Lower leg skin (tissue), 4 donors: ENCODE results near the gene ADAMTSL2. TPM values are rescaled to one million over a fixed set of nuclear protein-coding genes. Genes with fewer than 3 reads are reported as not detected.

Experiments
- DNase-seq, 2 donors: peaks; one replicate each; pipeline ENCODE4 v3.0.0-alpha.2; 2019; ENCODE audit warnings: low spot score in 2 of 2
- H3K4me3 ChIP-seq: fragments of 200-600 bp; sonication (generic); 2 replicates; pipeline ENCODE4 v1.5.1; 2017; ENCODE audit warnings: mild to moderate bottlenecking, low read depth; ENCODE audit not compliant: poor library complexity, severe bottlenecking
- POLR2A ChIP-seq, 2 donors: fragments of 450-650 bp; IDR thresholded peaks; one replicate each; pipeline ENCODE4 v1.6.1; 2016 to 2017; ENCODE audit warnings: antibody characterized with exemption in 2 of 2, mild to moderate bottlenecking in 1 of 2, moderate library complexity in 1 of 2
- WGBS, 2 donors: methylation state at CpG; one replicate each; pipeline ENCODE4 v1.1.5; 2018; 5-methylcytosine and 5-hydroxymethylcytosine counted together
- intact Hi-C: fragments of 100-400 bp; cut with DNase I; formaldehyde crosslinking; loops from one replicate; pipeline ENCODE4 v1.15.0; 2023; ENCODE audit warnings: low total_unique reads
- total RNA-seq, 4 donors: library from RNA; depleted of rRNA; stranded (reverse); fragments of >200 nt; gene quantifications; one replicate each; pipeline ENCODE4 v1.1.0, GENCODE V29; 2016
- TF ChIP-seq, protein P1 (sequence below), 3 donors: fragments of 450-650 bp; IDR thresholded peaks; one replicate each; pipeline ENCODE4 v1.5.1; 2016; ENCODE audit warnings: antibody characterized with exemption in 3 of 3, mild to moderate bottlenecking in 3 of 3, moderate library complexity in 2 of 3

Gene ADAMTSL2
- total RNA-seq, 4 donors from 2014 or later: 0.08 to 1.5 (median 0.32) TPM; not detected in 1

DNA sequence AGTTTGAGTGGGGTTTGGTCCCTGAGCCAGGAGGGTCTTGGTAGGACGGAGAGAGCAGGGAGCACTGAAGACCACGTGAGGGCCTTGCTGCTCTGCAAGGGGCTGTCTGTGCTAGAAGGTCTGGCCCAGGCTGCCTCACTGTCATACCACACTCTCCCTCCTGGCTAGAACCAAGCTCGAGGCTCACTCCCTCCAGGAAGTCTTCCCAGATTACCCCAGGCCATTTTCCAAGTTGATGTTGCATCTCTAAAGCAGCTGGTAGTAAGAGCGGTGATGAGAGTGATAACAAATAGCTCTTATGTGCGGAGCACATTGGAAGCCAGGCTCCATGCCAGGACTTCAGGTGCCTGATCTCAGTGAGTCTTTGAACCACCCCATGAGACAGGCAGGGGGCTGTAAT, 16.3 kb upstream of the ADAMTSL2 start:
- 77 to 83% methylated on average over 5 of the region's 5 CpGs for WGBS, 2 donors
- no peak for TF ChIP-seq POLR2A (IDR thresholded peaks at IDR 0.05)
- TF ChIP-seq, protein P1, sequence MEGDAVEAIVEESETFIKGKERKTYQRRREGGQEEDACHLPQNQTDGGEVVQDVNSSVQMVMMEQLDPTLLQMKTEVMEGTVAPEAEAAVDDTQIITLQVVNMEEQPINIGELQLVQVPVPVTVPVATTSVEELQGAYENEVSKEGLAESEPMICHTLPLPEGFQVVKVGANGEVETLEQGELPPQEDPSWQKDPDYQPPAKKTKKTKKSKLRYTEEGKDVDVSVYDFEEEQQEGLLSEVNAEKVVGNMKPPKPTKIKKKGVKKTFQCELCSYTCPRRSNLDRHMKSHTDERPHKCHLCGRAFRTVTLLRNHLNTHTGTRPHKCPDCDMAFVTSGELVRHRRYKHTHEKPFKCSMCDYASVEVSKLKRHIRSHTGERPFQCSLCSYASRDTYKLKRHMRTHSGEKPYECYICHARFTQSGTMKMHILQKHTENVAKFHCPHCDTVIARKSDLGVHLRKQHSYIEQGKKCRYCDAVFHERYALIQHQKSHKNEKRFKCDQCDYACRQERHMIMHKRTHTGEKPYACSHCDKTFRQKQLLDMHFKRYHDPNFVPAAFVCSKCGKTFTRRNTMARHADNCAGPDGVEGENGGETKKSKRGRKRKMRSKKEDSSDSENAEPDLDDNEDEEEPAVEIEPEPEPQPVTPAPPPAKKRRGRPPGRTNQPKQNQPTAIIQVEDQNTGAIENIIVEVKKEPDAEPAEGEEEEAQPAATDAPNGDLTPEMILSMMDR (IDR thresholded peaks at IDR 0.05): no peak

DNA sequence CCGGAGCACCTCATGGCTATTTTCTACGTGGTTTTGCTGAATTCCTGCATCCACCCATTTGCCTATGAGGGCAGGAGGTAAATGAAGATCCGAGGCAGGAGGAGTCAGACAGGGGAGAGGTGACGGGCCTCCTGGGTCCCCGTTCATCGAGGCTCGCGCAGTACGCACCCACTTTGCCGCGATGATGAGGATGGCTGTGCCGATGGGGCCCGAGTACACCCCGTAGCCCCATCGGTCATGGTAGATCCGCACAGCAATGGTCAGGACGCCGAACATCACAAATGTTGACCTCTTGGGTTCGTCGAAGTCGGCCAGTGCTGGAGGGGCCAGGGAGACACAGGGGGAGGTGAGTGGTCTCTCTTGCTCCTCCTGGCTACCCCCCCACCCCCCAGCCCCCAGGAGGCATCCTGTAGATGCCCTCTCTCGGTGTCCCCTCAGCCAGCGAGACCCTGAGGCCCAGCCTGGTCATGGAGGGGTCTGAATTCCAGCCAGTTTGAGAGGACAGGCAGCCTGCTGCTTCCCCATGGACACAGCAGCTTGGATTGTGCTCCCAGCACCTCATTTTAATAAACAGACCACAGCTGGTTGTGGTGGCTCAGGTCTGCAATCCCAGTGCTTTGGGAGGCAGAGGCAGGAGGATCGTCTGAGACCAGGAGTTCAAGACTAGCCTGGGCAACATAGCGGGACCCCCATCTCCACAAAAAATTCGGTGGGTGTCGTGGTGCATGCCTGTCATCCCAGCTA, 15.6 kb upstream of the ADAMTSL2 start:
- no peak for DNase-seq
- no peak for TF ChIP-seq POLR2A (IDR thresholded peaks at IDR 0.05)
- TF ChIP-seq, protein P1 (IDR thresholded peaks at IDR 0.05): no peak
- H3K4me3 ChIP-seq: no peak overlapping the region
- intact Hi-C loops: no loop called here
- WGBS, 2 donors: 88 to 89% methylated on average over 19 to 27 of the region's 27 CpGs

More for the DNA sequence above, 16.3 kb upstream of the ADAMTSL2 start:
- no peak for DNase-seq
- H3K4me3 ChIP-seq: no peak overlapping the region
- intact Hi-C loops: no loop called here

DNA sequence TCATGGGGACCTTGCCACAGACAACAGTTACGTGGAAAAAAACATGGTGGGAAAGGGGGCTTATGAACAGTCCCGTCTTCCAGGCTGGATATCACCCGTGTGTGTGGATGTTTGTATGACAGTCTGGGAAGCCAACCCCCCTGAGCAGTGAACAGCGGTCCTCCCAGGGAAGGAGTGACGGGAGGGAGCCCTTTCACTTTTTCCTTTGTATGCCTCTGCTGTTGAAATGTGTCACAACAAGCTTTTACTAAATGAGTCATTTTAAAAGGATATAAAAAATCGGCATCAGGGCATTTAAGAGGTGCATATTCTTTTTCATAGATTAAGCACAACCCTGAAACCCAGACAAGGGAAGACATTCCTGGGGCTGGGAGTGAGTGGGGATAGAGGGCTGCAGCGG, 14.8 kb upstream of the ADAMTSL2 start:
- no peak for DNase-seq
- H3K4me3 ChIP-seq: no peak overlapping the region
- 42 to 44% methylated on average over 7 of the region's 7 CpGs for WGBS, 2 donors
- intact Hi-C loops: no loop called here
- no peak for TF ChIP-seq POLR2A (IDR thresholded peaks at IDR 0.05)
- TF ChIP-seq, protein P1 (IDR thresholded peaks at IDR 0.05): no peak

DNA sequence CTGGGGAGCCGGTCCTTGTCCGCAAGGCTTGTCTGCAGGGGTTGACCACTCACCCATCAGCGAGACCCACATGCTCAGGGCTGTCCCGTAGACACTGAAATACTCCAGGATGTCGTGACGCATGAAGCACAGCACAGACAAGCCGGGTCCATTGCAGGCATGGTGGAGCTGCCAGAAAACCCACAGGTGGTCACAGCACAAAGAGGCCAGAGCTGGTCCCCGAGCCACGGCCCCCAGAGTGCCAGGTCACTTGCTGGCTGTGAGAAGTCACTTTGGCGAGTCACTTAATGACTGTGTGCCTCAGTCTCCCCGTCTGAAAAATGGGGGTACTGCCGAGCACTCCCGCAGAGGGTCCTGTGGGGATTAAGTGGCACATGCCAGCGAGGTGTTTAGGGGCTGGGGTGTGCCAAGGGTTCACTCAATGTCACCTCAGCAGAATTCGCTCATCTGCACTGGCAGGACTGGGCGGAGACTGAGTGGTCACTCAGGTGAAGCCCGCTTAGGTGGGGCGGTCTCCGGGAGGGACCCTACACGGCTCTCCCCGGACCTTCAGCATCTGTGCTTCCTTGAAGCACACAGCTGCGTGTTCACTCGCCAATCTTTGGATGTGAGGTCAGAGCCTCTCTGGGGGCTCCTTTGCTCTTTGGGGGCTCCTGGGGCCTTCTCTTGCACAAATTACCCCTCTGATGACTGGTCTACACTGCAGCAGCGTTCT, 14.2 kb upstream of the ADAMTSL2 start:
- H3K4me3 ChIP-seq: no peak overlapping the region
- intact Hi-C loops: no loop called here
- TF ChIP-seq POLR2A (IDR thresholded peaks at IDR 0.05): no peak
- TF ChIP-seq, protein P1 (IDR thresholded peaks at IDR 0.05): no peak
- DNase-seq: no peak
- WGBS, 2 donors: 80 to 82% methylated on average over 23 of the region's 24 CpGs

DNA sequence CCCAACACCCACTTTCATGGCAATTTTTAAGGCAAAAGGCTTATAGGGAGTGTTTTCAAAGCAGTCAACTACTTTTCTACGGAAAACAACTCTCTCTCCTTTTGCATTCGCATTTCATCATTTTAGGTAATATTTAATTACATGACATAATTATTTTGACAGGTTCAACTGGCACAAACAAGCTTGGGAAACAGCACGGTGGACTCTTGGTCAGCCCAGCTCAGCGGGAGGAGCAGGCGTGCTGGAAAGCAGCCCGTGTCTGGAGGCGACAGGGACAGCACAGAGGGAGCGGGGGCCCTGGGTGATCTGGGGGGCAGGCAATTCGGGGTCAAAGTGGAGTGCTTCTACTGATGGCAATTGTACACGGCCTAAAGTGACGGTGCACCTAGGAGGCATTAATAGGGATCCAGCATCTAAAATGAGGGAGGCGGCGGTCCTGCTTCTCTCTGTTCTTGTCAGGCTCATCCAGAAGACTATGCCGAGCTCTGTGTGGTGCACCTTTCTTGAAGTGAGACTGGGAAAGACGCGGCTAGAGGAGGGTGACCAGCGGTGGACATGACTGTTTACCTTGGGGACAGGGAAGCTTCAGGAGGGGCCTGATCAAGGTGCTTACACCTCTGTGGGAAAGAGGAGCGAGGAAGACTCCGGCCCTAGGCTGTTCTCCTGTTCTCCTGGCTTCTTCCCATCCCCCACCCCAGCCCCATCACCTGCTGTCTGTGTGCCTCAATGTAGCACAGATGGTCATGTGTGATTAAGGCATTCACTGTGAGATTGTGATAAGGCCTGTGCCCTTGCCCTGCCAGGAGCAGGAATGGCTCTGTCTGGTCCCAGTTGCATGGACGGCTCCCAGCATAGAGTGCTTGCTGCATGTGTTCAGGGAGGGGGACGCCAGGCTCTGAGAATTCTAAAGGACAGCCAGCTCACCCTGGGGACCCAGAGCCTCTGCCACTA, 13.1 kb upstream of the ADAMTSL2 start:
- no peak for DNase-seq
- TF ChIP-seq, protein P1 (IDR thresholded peaks at IDR 0.05): no peak
- TF ChIP-seq POLR2A (IDR thresholded peaks at IDR 0.05): no peak
- 90 to 93% methylated on average over 21 of the region's 21 CpGs for WGBS, 2 donors
- intact Hi-C loops: no loop called here
- H3K4me3 ChIP-seq: no peak overlapping the region
